NB4 (cell line): Measurements from ENCODE around the gene PROX1.

Source experiments
- DNase-seq: peaks from one replicate; pipeline ENCODE4 v3.0.0; 2010; ENCODE audit warnings: low read depth
- H3K4me3 ChIP-seq: one replicate; pipeline ENCODE4 v1.5.1; 2011; ENCODE audit warnings: mild to moderate bottlenecking, low read depth, low read length, moderate library complexity
- CTCF ChIP-seq: IDR thresholded peaks from one replicate; pipeline ENCODE4 v1.5.1; 2012; ENCODE audit warnings: low read depth, low read length
- MAX ChIP-seq: IDR thresholded peaks from 2 replicates; pipeline ENCODE4 v1.6.1; 2011; ENCODE audit warnings: low read depth, low read length
- MYC ChIP-seq: IDR thresholded peaks from 2 replicates; pipeline ENCODE4 v1.6.1; 2011; ENCODE audit warnings: low read depth, low read length
- POLR2A ChIP-seq: IDR thresholded peaks from 2 replicates; pipeline ENCODE4 v1.6.1; 2011; ENCODE audit warnings: mild to moderate bottlenecking; ENCODE audit not compliant: insufficient read length; ENCODE audit errors: extremely low read depth

PROX1 gene

GRCh38 chr1:213989002-213989855, 1.5 kb downstream of the PROX1 start:
- no peak for DNase-seq
- TF ChIP-seq POLR2A (no peak), CTCF (no peak), MYC (no peak), MAX (no peak)
- no peak overlapping the region for H3K4me3 ChIP-seq

DNA sequence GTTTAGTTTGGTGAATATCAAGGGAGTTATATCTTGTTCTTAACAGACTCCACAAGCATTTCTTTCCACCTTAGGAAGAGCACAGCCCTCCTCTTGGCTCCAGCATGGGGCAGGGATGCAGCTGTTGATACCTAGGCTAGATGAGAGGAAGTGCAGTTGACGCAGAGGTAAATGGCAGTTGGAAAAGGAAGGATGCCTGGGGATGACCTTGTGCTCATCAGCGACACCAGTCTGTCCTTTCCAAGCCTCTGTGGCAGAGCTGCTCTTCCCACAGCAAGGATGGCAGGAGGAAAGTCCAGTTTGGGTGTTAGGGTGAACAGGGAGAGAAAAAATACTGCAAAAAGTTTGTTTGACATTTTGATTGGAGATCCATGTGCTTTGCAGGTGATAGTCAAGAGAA, 6.2 kb downstream of the PROX1 start:
- no peak overlapping the region for H3K4me3 ChIP-seq
- TF ChIP-seq POLR2A (no peak), MAX (no peak), CTCF (no peak), MYC (no peak)
- DNase-seq, result no peak

- no peak for DNase-seq
- TF ChIP-seq MAX, result no peak
- TF ChIP-seq POLR2A, result no peak
- TF ChIP-seq CTCF, result no peak
- no peak for TF ChIP-seq MYC
- H3K4me3 ChIP-seq, result no peak overlapping the region
Observed at GRCh38 chr1:213994888-213995287, 7.1 kb downstream of the PROX1 start.

DNA sequence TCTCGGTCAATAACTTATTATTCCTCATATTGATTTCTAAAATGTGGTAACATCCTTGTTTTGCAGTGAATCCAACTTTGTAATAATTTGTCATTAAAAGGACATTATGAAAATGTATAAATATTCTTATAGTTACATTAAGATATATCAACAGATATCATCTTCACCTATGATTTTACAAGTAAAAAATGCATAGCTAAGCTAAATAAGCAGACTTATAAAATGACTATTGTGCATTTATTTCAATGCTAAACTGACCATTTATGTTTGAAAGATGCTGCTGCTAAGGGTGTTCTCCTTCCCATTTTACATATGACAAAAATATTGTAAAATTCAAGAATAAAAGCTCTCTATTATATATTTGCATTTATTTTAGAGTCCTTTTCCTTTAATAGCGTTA, 7.8 kb downstream of the PROX1 start:
- no peak for DNase-seq
- TF ChIP-seq MYC, result no peak
- no peak for TF ChIP-seq POLR2A
- no peak overlapping the region for H3K4me3 ChIP-seq

DNA sequence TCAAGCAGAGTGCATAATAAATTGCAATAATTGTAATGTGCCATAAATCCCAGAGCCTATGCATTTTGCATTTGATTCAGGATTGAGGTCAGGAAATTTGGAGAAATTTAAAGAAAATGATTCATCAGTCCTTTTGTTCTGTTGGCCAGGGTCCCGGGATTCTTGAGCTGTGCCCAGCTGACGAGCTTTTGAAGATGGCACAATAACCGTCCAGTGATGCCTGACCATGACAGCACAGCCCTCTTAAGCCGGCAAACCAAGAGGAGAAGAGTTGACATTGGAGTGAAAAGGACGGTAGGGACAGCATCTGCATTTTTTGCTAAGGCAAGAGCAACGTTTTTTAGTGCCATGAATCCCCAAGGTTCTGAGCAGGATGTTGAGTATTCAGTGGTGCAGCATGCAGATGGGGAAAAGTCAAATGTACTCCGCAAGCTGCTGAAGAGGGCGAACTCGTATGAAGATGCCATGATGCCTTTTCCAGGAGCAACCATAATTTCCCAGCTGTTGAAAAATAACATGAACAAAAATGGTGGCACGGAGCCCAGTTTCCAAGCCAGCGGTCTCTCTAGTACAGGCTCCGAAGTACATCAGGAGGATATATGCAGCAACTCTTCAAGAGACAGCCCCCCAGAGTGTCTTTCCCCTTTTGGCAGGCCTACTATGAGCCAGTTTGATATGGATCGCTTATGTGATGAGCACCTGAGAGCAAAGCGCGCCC, 8.7 kb downstream of the PROX1 start:
- H3K4me3 ChIP-seq, result no peak overlapping the region
- DNase-seq, result no peak
- TF ChIP-seq MAX (no peak), CTCF (no peak), POLR2A (no peak), MYC (no peak)

DNA sequence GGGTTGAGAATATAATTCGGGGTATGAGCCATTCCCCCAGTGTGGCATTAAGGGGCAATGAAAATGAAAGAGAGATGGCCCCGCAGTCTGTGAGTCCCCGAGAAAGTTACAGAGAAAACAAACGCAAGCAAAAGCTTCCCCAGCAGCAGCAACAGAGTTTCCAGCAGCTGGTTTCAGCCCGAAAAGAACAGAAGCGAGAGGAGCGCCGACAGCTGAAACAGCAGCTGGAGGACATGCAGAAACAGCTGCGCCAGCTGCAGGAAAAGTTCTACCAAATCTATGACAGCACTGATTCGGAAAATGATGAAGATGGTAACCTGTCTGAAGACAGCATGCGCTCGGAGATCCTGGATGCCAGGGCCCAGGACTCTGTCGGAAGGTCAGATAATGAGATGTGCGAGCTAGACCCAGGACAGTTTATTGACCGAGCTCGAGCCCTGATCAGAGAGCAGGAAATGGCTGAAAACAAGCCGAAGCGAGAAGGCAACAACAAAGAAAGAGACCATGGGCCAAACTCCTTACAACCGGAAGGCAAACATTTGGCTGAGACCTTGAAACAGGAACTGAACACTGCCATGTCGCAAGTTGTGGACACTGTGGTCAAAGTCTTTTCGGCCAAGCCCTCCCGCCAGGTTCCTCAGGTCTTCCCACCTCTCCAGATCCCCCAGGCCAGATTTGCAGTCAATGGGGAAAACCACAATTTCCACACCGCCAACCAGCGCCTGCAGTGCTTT, 9.4 kb downstream of the PROX1 start:
- no peak overlapping the region for H3K4me3 ChIP-seq
- TF ChIP-seq MAX (no peak), POLR2A (no peak), CTCF (no peak)
- peak; percentile 33 for DNase-seq
